ENCODE results near the gene FGGY. TPM values are rescaled to one million over a fixed set of nuclear protein-coding genes. Genes with fewer than 3 reads are reported as not detected.
"Not testable (repeated sequence)": the region's sequence is repeated elsewhere in the genome, so short reads cannot be mapped to it uniquely, and the experiment has no call there.

FGGY gene
- total RNA-seq, 2 donors from 2014 or later, result 14.6 to 24.7 TPM

GRCh38 chr1:59511476-59512465 lies 214.9 kb downstream of the FGGY start:
- no peak for DNase-seq (ENCODE audit: low spot score)
- intact Hi-C loops (cut with DNase I), result no loop called here

DNA sequence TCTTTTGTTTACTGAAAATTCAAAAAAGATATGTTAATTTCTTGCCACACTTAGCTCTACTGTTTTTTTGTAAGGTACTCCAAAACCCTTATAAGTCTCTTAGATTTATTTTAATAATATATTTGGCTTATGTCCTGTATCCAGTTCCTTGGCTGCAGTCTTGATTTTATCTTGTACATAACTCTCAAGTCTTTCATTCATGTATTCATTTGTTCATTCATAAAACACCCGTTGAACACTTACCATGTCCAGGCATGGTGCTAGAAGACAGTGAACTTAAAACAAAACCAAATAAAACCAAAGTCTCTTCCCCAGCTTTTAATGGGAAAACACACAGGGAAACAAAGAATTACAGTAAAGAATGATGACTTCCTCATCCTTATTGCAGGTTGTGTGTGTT lies 215.8 kb downstream of the FGGY start:
- DNase-seq (ENCODE audit: low spot score), result no peak
- intact Hi-C loops (cut with DNase I), result no loop called here

- intact Hi-C loops (cut with DNase I), result no loop called here
- DNase-seq (ENCODE audit: low spot score), result no peak
Measured at GRCh38 chr1:59514061-59514909, 217.4 kb downstream of the FGGY start.

- DNase-seq (ENCODE audit: low spot score), result no peak
- intact Hi-C loops (cut with DNase I), result no loop called here
Measured at GRCh38 chr1:59516881-59517280, 220.0 kb downstream of the FGGY start.

DNA sequence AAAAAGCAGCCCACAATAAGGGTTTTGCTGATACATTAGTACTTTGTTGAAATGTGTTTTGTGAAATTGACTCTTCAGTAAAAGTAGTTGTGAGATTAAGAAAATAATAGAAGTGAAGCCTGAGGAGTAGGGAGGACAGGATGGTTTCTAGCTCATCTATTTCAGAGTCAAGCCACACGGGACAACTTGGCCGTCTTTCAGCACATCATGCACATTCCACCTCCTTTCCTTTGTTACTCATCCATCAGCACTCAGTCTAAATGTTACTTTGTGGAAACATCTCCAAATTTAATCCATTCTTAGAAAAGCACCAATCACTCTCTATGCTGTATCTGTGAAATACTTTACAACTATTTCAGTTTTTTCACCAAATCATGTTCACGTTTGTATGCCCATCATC lies 223.3 kb downstream of the FGGY start:
- intact Hi-C loops (cut with DNase I), result no loop called here
- no peak for DNase-seq (ENCODE audit: low spot score)

DNA sequence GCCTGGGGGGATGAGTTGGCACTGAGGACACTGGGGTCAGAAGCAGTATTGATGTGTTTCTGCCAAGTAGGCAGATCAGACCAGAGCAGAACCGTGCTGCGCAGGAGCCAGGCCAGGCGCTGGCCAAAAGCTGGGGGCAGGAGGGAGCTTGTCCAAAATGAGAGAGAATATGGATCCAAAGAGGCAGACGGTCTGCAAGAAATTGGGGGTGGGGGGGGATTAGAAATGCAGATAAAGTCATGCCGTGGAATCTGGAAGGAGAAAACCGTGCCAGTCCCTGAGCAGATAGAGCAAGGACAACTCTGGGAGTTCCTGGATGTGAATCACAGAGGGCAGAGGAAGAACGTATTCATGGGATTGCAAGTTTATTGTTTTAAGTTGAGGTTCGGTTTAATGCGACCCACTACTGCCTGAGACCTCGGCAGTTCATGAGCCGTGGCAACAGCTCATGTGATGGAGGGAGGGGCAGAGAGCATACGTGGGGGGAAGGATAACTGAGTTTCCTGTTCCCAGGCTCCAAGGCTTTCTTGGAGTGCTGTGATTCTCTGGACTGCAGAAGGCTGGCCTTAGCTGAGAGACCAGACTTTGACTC lies 224.0 kb downstream of the FGGY start:
- intact Hi-C loops (cut with DNase I), result no loop called here
- DNase-seq (ENCODE audit: low spot score), result no peak

- intact Hi-C loops (cut with DNase I), result no loop called here
Measured at GRCh38 chr1:59521456-59521855, 224.6 kb downstream of the FGGY start.

DNA sequence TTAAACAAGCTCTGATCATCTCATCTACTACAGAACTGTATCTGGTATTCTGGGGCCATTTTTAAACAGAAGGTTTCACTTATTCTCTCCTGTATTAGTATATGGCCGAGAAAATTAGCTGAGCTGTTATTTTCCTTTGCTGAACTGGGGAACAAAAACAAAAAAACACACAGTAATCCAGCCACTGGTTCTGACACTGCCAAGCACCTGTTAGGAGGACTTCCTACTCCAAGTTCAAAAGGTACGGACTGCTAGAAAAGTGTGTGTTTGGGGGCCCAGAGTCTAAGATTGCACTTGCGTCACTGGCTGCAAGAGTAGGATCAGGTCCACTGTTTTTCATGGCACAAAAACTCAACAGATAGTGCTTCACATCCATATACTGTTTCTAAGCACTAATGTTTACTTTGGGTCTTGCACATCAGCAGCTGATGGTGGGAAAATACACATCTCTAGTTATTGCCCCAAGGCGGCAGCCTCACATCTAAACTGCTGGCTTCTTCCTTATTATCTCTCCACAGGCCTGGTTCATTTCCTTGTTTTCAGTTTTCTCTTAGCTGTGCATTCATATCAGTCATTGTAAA lies 226.1 kb downstream of the FGGY start:
- intact Hi-C loops (cut with DNase I), result no loop called here
- DNase-seq (ENCODE audit: low spot score), result no peak

More at GRCh38 chr1:59521456-59521855, 224.6 kb downstream of the FGGY start:
- DNase-seq (ENCODE audit: low spot score), result no peak

- no peak for DNase-seq (ENCODE audit: low spot score)
- intact Hi-C loops (cut with DNase I), result no loop called here
Measured at GRCh38 chr1:59523745-59524450, 227.0 kb downstream of the FGGY start.

GRCh38 chr1:59526240-59526639 lies 229.3 kb downstream of the FGGY start:
- intact Hi-C loops (cut with DNase I), result no loop called here
- DNase-seq (ENCODE audit: low spot score), result no peak

GRCh38 chr1:59528471-59528870 lies 231.6 kb downstream of the FGGY start:
- intact Hi-C loops (cut with DNase I), result no loop called here
- no peak for DNase-seq (ENCODE audit: low spot score)

DNA sequence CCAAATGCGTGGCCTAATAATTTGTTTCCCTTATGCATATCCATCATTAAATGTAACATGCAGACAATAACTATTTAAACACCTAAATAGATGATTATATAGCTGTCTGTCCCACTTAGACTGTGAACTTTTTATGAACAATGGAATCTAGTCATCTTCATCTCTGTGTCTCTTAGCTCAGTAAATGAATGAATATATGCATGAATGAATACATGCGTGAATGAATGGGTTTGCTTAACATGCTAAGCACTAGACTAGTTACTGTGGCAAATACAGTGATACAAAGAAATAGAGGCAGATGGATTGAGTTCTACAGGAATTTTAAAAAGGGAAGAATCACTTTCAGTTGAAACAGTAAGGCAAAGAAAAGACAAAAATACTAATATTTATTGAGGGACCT lies 232.0 kb downstream of the FGGY start:
- DNase-seq (ENCODE audit: low spot score), result no peak
- intact Hi-C loops (cut with DNase I), result no loop called here

GRCh38 chr1:59530119-59530518 lies 233.2 kb downstream of the FGGY start:
- intact Hi-C loops (cut with DNase I), result no loop called here
- no peak for DNase-seq (ENCODE audit: low spot score)

- no peak for DNase-seq (ENCODE audit: low spot score)
- intact Hi-C loops (cut with DNase I), result no loop called here
Measured at GRCh38 chr1:59532102-59532501, 235.2 kb downstream of the FGGY start.

DNA sequence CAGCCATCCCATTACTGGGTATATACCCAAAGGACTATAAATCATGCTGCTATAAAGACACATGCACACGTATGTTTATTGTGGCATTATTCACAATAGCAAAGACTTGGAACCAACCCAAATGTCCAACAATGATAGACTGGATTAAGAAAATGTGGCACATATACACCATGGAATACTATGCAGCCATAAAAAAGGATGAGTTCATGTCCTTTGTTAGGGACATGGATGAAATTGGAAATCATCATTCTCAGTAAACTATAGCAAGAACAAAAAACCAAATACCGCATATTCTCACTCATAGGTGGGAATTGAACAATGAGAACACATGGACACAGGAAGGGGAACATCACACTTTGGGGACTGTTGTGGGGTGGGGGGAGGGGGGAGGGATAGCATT lies 241.6 kb downstream of the FGGY start:
- intact Hi-C loops (cut with DNase I); DNase-seq (ENCODE audit: low spot score): not testable (repeated sequence)

DNA sequence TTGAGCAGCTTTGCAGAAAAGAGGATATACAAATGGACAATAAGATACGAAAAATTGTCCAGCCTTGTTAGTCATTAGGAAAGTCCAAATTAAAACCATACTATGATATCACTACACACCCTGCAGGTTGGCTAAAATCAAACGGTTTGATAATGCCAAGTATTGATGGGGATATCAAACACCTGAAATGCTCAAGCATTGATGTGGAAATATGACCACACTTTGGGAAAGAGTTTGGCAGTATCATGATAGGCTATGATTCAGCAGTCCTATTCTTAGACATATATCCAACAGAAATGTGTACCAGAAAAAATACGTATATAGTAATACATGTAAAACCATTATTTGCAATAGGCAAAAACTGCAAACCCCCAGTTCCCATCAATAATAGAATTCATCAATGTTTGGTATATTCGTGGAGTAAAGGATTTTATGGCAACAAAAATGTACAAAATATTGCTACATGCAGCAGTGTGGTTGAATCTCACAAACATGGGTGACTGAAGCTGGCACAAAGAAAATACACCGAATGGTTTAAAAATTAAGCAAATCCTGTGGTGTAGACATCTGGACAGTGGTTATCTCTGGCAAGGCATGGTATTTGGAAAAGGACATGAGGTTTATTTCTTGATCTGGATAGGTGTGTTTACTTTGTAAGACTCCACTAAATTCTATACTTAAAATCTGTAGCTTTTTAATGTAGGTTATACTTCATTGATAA lies 243.2 kb downstream of the FGGY start:
- DNase-seq (ENCODE audit: low spot score), result no peak
- intact Hi-C loops (cut with DNase I), result no loop called here

GRCh38 chr1:59541161-59541560 lies 244.3 kb downstream of the FGGY start:
- DNase-seq (ENCODE audit: low spot score), result no peak
- intact Hi-C loops (cut with DNase I), result no loop called here

DNA sequence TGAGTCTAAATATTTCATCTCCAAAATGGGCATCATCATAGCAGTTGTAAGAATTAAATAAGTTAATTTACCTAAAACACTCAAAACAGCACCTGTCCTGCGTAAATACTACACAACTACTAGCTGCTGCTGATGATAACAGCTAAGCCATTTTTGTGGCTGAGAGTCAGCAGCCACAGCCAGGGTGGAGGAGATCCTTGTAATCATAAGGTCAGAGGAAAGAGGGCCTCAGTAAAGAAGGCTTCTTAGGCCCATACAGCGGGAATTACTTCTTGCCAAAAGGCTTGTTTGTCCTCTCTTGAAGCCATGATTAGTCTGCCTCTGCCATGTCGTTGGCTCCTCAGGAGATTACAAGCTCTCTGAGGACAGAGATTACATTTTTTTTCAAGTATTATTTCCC lies 245.0 kb downstream of the FGGY start:
- no peak for DNase-seq (ENCODE audit: low spot score)
- intact Hi-C loops (cut with DNase I), result no loop called here
